Left ventricle myocardium inferior (tissue), 1 donor: Measurements from ENCODE around the gene LIME1. TPM values are rescaled to one million over a fixed set of nuclear protein-coding genes. Genes with fewer than 3 reads are reported as not detected.
A peak's percentile ranks its signal among the peaks of the same experiment; 100 is the strongest.

Experiments
- DNase-seq: peaks from one replicate; pipeline ENCODE4 v3.0.0-alpha.2; 2020
- H3K27ac ChIP-seq: fragments of 200-600 bp; replicated peaks from 2 replicates; pipeline ENCODE4 v1.8.0; 2021
- H3K27me3 ChIP-seq: fragments of 200-600 bp; 2 replicates; pipeline ENCODE4 v1.8.0; 2021; ENCODE audit warnings: low read depth
- H3K36me3 ChIP-seq: fragments of 200-600 bp; 2 replicates; pipeline ENCODE4 v1.8.0; 2021
- H3K4me1 ChIP-seq: fragments of 200-600 bp; 2 replicates; pipeline ENCODE4 v1.8.0; 2021
- H3K4me3 ChIP-seq: fragments of 200-600 bp; 2 replicates; pipeline ENCODE4 v1.8.0; 2021; ENCODE audit warnings: mild to moderate bottlenecking, moderate library complexity
- H3K9me3 ChIP-seq: fragments of 200-600 bp; replicated peaks from 2 replicates; pipeline ENCODE4 v1.8.0; 2021
- intact Hi-C: fragments of 100-400 bp; cut with micrococcal nuclease; formaldehyde crosslinking; loops from one replicate; pipeline ENCODE4 v1.11.0; 2022
- total RNA-seq: library from RNA; stranded (reverse); fragmentation: NEBNext Ultra II Directional; extraction: Animal tissue kit (Norgen Biotek cat#: 25700); gene quantifications from one replicate; pipeline ENCODE4 v1.2.1, GENCODE V29; 2021
- TF ChIP-seq, protein P1 (sequence below): fragments of 200-600 bp; IDR thresholded peaks from 2 replicates; pipeline ENCODE4 v1.8.0; 2021; ENCODE audit warnings: antibody characterized with exemption, mild to moderate bottlenecking, borderline replicate concordance
- donor health status: DM: no; HTN: yes; CAD: no; lungs with severe emphysema.

The LIME1 gene
- total RNA-seq, 1 donor from 2014 or later = 3.4 TPM

DNA sequence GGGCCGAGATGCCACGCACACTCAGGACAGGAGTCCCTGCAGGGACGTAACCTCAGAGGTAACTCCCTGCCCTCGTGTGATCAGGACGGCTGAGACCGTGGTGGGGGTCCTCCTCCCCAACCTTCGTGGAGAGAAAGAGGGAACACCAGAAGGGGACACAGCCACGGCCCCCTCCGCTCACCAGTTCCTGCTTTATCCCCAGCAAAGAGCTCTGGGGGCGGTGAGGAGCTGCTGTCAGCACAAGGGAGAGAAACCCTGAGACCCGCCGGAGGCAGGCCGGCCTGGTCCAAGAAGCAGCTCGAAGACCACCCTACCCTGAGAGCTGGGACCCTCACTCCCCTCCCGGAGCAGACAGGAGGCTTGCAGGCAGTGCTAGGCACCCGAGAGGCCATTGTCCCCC lies 47.5 kb downstream of the LIME1 start:
- DNase-seq = no peak
- Histone ChIP-seq H3K36me3 (peaks cover under 1% of the 10 kb centered on the region), H3K27me3 (no peaks in the 10 kb centered on the region), H3K4me3 (no peak overlapping the region), H3K9me3 (no peaks in the 10 kb centered on the region), H3K27ac (no peak overlapping the region), H3K4me1 (peaks cover 40% of the 10 kb centered on the region)
- TF ChIP-seq, protein P1, sequence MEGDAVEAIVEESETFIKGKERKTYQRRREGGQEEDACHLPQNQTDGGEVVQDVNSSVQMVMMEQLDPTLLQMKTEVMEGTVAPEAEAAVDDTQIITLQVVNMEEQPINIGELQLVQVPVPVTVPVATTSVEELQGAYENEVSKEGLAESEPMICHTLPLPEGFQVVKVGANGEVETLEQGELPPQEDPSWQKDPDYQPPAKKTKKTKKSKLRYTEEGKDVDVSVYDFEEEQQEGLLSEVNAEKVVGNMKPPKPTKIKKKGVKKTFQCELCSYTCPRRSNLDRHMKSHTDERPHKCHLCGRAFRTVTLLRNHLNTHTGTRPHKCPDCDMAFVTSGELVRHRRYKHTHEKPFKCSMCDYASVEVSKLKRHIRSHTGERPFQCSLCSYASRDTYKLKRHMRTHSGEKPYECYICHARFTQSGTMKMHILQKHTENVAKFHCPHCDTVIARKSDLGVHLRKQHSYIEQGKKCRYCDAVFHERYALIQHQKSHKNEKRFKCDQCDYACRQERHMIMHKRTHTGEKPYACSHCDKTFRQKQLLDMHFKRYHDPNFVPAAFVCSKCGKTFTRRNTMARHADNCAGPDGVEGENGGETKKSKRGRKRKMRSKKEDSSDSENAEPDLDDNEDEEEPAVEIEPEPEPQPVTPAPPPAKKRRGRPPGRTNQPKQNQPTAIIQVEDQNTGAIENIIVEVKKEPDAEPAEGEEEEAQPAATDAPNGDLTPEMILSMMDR = no peak
- intact Hi-C loops = no loop called here

DNA sequence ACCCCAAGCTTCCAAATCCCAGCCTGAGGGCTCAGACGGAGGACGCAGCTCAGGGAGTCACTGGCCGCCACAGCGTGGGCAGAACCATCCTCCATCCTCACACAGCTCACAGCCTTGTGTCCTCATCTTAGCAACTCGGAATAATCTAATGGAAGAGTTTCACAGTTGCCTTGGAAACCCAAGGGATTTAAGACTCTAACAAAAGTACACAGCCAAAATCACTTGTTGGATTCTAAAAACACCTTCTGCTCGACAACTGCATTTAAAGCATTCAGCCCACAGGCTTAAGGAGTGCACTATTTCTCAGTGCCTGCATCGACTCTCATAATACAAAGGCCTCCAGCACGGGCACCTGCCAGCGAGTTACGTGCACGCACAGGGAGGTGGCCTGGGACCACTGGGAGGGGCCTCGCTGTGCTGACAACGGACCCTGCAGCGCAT lies 49.2 kb downstream of the LIME1 start:
- TF ChIP-seq, protein P1 = no peak
- Histone ChIP-seq H3K4me3 (no peak overlapping the region), H3K27me3 (no peaks in the 10 kb centered on the region), H3K4me1 (peaks cover 58% of the 10 kb centered on the region), H3K36me3 (peaks cover 17% of the 10 kb centered on the region), H3K27ac (peak overlapping the region; percentile 96), H3K9me3 (no peaks in the 10 kb centered on the region)
- intact Hi-C loops = no loop called here
- no peak for DNase-seq

DNA sequence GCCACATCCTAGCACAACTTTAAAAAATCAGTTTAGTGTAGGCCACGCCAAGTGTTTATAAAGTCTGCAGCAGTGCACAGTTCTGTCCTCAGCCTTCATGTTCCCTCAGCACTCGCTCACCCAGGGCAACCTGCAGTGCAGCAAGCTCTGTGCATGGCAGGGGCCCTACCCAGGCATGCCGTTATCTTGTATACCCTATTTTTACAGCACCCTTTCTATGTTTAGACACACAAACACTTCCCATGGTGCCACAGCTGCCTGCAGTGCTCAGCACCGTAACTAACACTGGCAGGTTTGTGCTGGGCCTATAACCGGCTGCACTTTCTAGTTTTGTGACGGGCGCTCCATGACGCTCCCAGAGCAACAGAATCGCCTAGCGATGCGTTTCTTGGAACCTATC lies 50.8 kb downstream of the LIME1 start:
- TF ChIP-seq, protein P1 = no peak
- H3K27me3 ChIP-seq = no peaks in the 10 kb centered on the region
- peak overlapping the region; percentile 57 for H3K4me3 ChIP-seq
- intact Hi-C loops = no loop called here
- H3K27ac ChIP-seq = peak overlapping the region; percentile 96
- DNase-seq = peak; percentile 67
- H3K36me3 ChIP-seq = peaks cover 17% of the 10 kb centered on the region
- H3K9me3 ChIP-seq = no peaks in the 10 kb centered on the region
- peaks cover 72% of the 10 kb centered on the region for H3K4me1 ChIP-seq

DNA sequence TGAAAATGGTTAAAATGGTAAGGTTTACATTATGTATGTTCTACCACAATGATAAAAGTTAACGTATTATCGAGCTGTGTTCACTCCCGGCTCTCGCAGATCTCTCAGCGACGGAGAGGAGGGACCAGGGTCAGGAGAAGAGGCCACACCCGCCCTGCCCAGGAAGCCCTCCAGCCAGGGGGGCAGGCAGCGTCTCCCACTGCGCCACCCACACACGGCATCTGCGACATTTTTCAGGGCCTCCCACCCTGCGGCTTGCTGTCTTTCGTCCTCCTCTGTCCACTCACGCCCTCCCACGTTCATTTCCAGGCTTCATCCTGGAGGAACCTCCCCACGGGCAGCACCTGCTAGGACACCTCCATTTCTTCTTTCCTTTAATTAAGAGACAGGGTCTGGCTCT lies 51.3 kb downstream of the LIME1 start:
- peak overlapping the region; percentile 57 for H3K4me3 ChIP-seq
- TF ChIP-seq, protein P1 = no peak
- no peak for DNase-seq
- H3K27me3 ChIP-seq = no peaks in the 10 kb centered on the region
- intact Hi-C loops = no loop called here
- H3K27ac ChIP-seq = peak overlapping the region; percentile 96
- H3K4me1 ChIP-seq = peaks cover 75% of the 10 kb centered on the region
- H3K9me3 ChIP-seq = no peaks in the 10 kb centered on the region
- H3K36me3 ChIP-seq = peaks cover 17% of the 10 kb centered on the region

Other genes with a start within 250 kb of the LIME1 start
- gene EEF1A2, start 237.6 kb upstream of the LIME1 start, total RNA-seq = 1,286 TPM
- gene PPDPF, start 215.9 kb upstream of the LIME1 start, total RNA-seq = 371 TPM
- gene PTK6, start 199.3 kb upstream of the LIME1 start, total RNA-seq = not detected
- gene SRMS, start 188.9 kb upstream of the LIME1 start, total RNA-seq = not detected
- 0.14 TPM for gene FNDC11, start 182.5 kb upstream of the LIME1 start, total RNA-seq
- 10.6 TPM for gene HELZ2, start 162.4 kb upstream of the LIME1 start, total RNA-seq
- gene GMEB2, start 109.6 kb upstream of the LIME1 start, total RNA-seq = 5.3 TPM
- 4.6 TPM for gene STMN3, start 83.2 kb upstream of the LIME1 start, total RNA-seq
- 9.6 TPM for gene RTEL1, start 78.4 kb upstream of the LIME1 start, total RNA-seq
- 0.27 TPM for gene TNFRSF6B, start 40.0 kb upstream of the LIME1 start, total RNA-seq
- gene ARFRP1, start 28.7 kb upstream of the LIME1 start, total RNA-seq = 37.1 TPM
- gene ZGPAT, start 28.6 kb upstream of the LIME1 start, total RNA-seq = 15.8 TPM
- 79.2 TPM for gene SLC2A4RG, start 3.1 kb downstream of the LIME1 start, total RNA-seq
- gene ZBTB46, start 94.6 kb downstream of the LIME1 start, total RNA-seq = 13.6 TPM
- not detected for gene ABHD16B, start 124.8 kb downstream of the LIME1 start, total RNA-seq
- gene TPD52L2, start 128.6 kb downstream of the LIME1 start, total RNA-seq = 72.0 TPM
- 42.8 TPM for gene DNAJC5, start 158.5 kb downstream of the LIME1 start, total RNA-seq
- 41.0 TPM for gene UCKL1, start 219.8 kb downstream of the LIME1 start, total RNA-seq
- gene ZNF512B, start 233.3 kb downstream of the LIME1 start, total RNA-seq = 12.6 TPM
- gene SAMD10, start 243.0 kb downstream of the LIME1 start, total RNA-seq = 5.6 TPM
- gene PRPF6, start 244.5 kb downstream of the LIME1 start, total RNA-seq = 46.8 TPM